NB4 (cell line): ENCODE results near the gene GH1.

Source experiments
- DNase-seq: peaks from one replicate; pipeline ENCODE4 v3.0.0; 2010; ENCODE audit warnings: low read depth
- H3K4me3 ChIP-seq: one replicate; pipeline ENCODE4 v1.5.1; 2011; ENCODE audit warnings: mild to moderate bottlenecking, low read depth, low read length, moderate library complexity
- CTCF ChIP-seq: IDR thresholded peaks from one replicate; pipeline ENCODE4 v1.5.1; 2012; ENCODE audit warnings: low read depth, low read length
- MAX ChIP-seq: IDR thresholded peaks from 2 replicates; pipeline ENCODE4 v1.6.1; 2011; ENCODE audit warnings: low read depth, low read length
- MYC ChIP-seq: IDR thresholded peaks from 2 replicates; pipeline ENCODE4 v1.6.1; 2011; ENCODE audit warnings: low read depth, low read length
- POLR2A ChIP-seq: IDR thresholded peaks from 2 replicates; pipeline ENCODE4 v1.6.1; 2011; ENCODE audit warnings: mild to moderate bottlenecking; ENCODE audit not compliant: insufficient read length; ENCODE audit errors: extremely low read depth

GH1 gene

GRCh38 chr17:63929860-63930766 is 11.5 kb upstream of the GH1 start:
- DNase-seq: no peak

GRCh38 chr17:63928966-63929695 is 10.5 kb upstream of the GH1 start:
- TF ChIP-seq POLR2A (no peak), MYC (no peak), MAX (no peak), CTCF (no peak)
- no peak for DNase-seq
- H3K4me3 ChIP-seq: no peak overlapping the region

More at GRCh38 chr17:63929860-63930766, 11.5 kb upstream of the GH1 start:
- no peak overlapping the region for H3K4me3 ChIP-seq
- TF ChIP-seq CTCF (no peak), POLR2A (no peak), MAX (no peak), MYC (no peak)

GRCh38 chr17:63928172-63928666 is 9.6 kb upstream of the GH1 start:
- DNase-seq: no peak
- TF ChIP-seq MAX (no peak), POLR2A (no peak), MYC (no peak), CTCF (no peak)
- no peak overlapping the region for H3K4me3 ChIP-seq

GRCh38 chr17:63927464-63928171 is 9.0 kb upstream of the GH1 start:
- DNase-seq: no peak
- TF ChIP-seq MYC (no peak), POLR2A (no peak), MAX (no peak), CTCF (no peak)
- H3K4me3 ChIP-seq: no peak overlapping the region

GRCh38 chr17:63926164-63926563 is 7.5 kb upstream of the GH1 start:
- no peak for DNase-seq
- TF ChIP-seq MYC (no peak), MAX (no peak), POLR2A (no peak), CTCF (no peak)
- H3K4me3 ChIP-seq: no peak overlapping the region
